ENCODE measurements around the gene PNPO.

Gene PNPO

GRCh38 chr17:47949946-47950345 is 8.6 kb downstream of the PNPO start:
- no peak for DNase-seq (ENCODE audit: low read depth)

GRCh38 chr17:47950448-47950847 is 9.1 kb downstream of the PNPO start:
- DNase-seq (ENCODE audit: low read depth) = no peak

GRCh38 chr17:47952171-47953021 is 11.0 kb downstream of the PNPO start:
- no peak for DNase-seq (ENCODE audit: low read depth)

- no peak for DNase-seq (ENCODE audit: low read depth)
These were observed 12.5 kb downstream of the PNPO start for GRCh38 chr17:47953909-47954308.

- DNase-seq (ENCODE audit: low read depth) = no peak
These were observed 14.4 kb downstream of the PNPO start for GRCh38 chr17:47955497-47956461.

- no peak for DNase-seq (ENCODE audit: low read depth)
These were observed 15.6 kb downstream of the PNPO start for GRCh38 chr17:47956791-47957590.

GRCh38 chr17:47957591-47958490 is 16.5 kb downstream of the PNPO start, which contains the start of gene PRR15L:
PRR15L (minus strand) TSS chr17:47957883; CDS start chr17:47953234, 4,649 bp downstream.
- no peak for DNase-seq (ENCODE audit: low read depth)

- no peak for DNase-seq (ENCODE audit: low read depth)
These were observed 18.7 kb downstream of the PNPO start for GRCh38 chr17:47959825-47960655.

GRCh38 chr17:47961406-47961805 is 20.0 kb downstream of the PNPO start:
- no peak for DNase-seq (ENCODE audit: low read depth)

- DNase-seq (ENCODE audit: low read depth) = no peak
These were observed 21.5 kb downstream of the PNPO start for GRCh38 chr17:47962901-47963300.

- DNase-seq (ENCODE audit: low read depth) = no peak
These were observed 23.5 kb downstream of the PNPO start for GRCh38 chr17:47964856-47965255.

GRCh38 chr17:47966079-47966519 is 24.7 kb downstream of the PNPO start:
- DNase-seq (ENCODE audit: low read depth) = peak; percentile 39

- peak; percentile 75 for DNase-seq (ENCODE audit: low read depth)
These were observed 26.4 kb downstream of the PNPO start for GRCh38 chr17:47967607-47968252.

- DNase-seq (ENCODE audit: low read depth) = no peak
These were observed 27.5 kb downstream of the PNPO start for GRCh38 chr17:47968836-47969235.

GRCh38 chr17:47969930-47970724 is 28.8 kb downstream of the PNPO start:
- no peak for DNase-seq (ENCODE audit: low read depth)

- DNase-seq (ENCODE audit: low read depth) = peak; percentile 92
These were observed 29.5 kb downstream of the PNPO start, which contains the start of gene CDK5RAP3 for GRCh38 chr17:47970725-47971499. CDK5RAP3 (plus strand) TSS chr17:47971113; CDS start chr17:47971147, 34 bp downstream.

GRCh38 chr17:47973541-47973940 is 32.2 kb downstream of the PNPO start:
- DNase-seq (ENCODE audit: low read depth) = no peak
